ENCODE measurements around the gene MAFF.
"Not testable (repeated sequence)": the region's sequence is repeated elsewhere in the genome, so short reads cannot be mapped to it uniquely, and the experiment has no call there.

The MAFF gene

DNA sequence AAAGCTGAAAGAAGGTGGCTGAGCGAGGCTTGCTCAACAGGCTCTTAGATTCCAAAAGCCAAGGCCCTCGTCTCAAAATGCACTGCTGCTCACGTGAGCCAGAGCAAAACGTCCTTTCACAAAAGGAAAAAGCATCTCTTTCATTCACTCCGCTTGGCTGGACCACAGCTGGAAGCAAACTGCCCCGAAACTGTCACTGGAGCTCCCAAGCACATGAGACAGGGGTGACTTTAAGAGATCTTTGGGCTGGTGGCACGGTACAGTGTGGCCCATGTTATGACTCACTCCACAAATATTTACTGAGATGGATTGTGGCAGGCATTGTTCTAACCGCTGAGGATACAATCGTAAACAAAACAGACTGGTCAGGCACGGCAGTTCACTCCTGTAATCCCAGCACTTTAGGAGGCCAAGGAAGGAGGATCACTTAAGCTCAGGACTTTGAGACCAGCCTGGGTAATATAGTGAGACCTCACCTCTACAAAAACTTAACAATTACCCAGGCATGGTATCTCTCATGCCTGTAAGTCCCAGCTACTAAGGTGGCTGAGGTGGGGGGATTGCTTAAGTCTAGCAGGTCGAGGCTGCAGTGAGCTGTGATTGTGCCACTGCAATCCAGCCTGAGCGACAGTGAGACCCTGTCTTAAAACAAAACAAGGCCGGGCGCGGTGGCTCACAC, 23.7 kb upstream of the MAFF start:
- DNase-seq: no peak

DNA sequence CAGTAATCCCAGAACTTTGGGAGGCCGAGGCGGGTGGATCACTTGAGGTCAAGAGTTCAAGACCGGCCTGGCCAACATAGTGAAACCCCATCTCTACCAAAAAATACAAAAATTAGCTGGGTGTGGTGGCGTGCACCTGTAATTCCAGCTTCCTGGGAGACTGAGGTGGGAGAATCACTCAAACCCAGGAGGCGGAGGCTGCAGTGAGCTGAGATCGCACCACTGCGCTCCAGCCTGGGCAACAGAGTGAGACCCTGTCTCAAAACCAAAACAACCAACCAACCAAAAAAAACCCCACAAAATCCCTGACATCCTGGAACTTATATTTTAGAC, 23.2 kb upstream of the MAFF start:
- not testable (repeated sequence) for DNase-seq

DNA sequence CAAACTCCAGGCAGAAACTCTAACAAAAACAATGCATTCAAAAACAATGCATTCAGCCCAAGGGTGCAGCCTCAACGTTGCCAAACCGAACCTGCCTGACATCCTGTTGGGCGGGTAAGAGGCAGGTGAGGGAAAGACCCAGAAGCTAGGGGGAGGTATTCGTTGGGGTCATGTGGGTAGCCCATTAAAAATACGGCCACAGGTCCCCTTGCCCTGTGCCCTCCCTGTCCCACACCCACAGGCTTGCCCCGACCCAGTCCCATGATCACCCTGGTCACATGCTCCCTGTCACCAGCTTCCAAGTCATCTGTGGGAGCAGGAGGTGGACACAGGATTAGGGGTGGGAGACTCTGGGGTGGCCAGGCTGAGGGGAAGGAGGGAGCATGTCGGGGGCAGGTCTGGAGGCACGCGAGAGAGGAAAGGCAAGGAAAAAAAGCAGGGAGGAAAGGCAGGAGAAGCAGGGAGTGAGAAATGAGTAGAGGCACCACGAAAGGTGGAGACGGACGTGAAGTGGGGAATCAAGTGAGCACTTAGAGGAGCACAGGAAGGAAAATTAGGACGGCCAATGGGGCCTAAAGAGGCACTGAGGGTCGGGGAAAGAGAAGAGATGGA, 20.8 kb upstream of the MAFF start:
- no peak for DNase-seq

DNA sequence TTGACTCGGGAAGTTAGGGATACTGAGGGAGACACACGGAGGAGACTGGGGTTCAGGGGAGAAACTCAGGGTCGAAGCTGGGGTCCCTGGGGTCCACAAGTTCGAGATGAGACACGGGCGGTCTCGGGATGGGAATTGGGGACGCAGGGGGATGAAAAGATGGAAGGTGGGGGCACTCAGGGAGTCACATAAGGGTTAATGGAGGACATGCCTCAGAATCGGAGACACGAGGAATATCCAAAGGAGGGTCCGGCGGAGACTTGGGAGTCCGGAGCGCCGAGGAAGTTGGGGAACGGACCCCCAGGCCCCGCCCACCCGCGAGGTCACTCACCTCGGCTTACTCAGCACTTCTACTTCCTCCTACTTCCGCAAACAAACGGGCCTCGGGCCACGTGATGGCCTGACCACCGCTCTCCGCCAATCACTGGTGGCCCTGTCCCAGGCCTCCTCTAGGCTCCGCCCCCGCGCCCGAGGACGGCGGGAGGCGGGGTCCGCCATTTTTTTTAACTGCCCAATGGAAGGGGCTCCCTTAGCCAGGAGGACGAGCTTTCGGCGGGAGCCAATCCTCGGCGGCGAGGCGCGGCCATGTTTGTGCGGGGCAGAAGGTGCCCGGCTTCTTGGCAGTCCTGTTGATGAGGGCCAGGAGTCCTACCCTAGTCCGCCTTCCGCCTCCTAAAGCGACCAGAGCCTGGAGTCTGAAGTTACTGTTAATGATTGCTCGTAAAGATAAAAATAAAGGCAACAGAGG, 20.2 kb upstream of the MAFF start, which contains the start of gene PLA2G6:
TSS of gene PLA2G6 (minus strand) at position 378 of the 748 bp plus-strand sequence. CDS start 12,404 bp downstream, outside the sequence.
- DNase-seq: peak; percentile 92

DNA sequence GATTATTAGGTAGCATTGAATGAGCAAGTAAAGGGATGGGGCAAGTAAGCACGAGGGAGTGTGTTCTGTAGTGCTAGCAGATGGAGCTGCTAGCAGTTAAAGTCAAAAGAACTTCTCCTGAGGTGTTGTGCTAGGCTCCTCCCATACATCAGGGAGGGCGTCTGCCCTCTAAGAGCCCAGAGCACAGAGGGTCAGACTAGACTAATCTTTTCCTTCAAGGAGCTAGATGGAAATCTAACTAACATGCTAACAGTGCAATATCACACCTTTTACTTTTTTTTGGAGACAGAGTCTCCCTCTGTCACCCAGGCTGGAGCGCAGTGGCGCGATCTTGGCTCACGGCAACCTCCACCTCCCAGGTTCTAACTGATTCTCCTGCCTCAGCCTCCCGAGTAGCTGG, 17.0 kb upstream of the MAFF start:
- DNase-seq: no peak

DNA sequence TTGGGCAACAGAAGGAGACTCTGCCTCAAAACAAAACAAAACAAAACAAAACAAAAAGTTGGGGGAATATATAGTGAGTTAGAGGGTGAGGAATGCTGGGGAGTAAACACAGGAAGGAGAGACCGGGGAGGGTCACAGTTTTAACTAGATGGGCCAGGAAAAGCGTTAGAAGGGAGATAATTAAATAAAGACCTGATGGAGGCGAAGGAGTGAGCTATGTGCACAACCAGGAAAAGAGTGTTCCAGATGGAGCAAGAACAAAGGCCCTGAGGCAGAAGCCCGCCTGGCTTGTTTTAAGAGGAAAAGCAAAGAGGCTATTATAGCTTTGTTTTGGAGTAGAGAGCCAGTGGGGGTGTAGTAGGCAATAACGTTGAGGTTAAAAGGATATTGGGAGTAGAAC, 15.4 kb upstream of the MAFF start:
- DNase-seq: no peak

DNA sequence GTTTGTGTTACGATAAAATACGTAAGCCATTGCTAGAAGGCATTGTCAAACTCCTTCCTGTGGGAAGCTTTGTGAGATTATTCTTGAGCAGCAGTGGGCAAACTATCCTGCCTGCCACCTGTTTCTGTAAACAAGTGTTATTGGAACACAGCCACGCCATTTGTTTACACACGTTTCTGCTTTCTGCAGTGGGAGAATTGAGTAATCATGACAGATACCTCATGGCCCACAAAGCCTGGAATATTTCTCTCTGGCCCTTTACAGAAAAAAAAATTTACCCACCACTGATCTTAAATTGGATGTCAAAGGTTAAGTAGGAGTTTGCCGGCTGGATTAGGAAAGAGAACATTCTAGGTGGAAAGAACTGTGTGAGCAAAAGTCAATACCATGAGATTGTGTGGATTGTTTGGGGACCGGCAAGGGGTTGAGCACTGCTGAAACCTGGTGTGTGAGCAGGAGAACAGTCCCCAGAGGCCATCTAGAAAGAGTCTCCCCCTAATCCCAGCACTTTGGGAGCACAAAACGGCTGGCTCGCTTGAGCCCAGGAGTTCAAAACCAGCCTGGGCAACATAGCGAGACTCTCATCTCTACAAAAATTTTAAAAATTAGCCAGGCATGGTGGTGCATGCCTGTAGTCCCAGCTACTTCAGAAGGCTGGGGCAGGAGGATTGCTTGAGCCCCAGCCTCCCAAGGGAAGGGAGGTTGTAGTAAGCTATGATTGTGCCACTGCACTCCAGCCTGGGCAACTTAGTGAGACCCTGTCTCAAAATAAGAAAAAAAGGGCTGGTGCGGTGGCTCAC, 14.2 kb upstream of the MAFF start:
- DNase-seq: peak; percentile 47

DNA sequence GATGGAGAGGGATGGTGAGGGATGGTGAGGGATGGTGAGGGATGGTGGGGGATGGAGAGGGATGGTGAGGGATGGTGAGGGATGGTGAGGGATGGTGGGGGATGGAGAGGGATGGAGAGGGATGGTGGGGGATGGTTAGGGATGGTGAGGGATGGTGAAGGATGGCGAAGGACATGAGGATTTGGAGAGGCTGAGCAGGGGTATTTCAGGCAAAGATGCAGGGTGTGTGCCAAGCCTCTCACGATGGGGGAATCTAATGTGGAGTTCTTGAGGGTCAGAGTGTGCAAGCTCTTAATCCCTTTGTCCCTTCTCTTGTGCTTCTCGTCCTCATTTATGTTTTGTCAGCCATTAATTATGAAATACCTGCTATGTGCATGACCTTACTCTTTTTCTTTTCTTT, 12.7 kb upstream of the MAFF start:
- no peak for DNase-seq

DNA sequence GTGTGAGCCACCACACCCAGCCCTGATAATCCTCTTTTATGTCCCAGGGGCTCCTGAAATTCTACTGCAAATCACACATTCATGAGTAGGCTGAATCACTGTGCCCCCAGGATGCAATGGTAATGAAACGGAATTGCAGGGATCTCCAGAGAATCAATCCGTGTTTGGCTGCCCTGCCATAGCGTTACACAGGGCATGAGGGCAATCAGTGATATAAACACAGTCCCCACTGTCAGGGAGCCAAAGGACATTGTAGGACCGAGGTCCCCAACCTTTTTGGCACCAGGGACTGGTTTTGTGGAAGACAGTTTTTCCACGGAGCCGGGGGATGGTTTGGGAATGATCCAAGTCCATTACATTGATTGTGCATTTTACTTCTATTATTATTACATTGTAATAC, 11.2 kb upstream of the MAFF start:
- DNase-seq: no peak

DNA sequence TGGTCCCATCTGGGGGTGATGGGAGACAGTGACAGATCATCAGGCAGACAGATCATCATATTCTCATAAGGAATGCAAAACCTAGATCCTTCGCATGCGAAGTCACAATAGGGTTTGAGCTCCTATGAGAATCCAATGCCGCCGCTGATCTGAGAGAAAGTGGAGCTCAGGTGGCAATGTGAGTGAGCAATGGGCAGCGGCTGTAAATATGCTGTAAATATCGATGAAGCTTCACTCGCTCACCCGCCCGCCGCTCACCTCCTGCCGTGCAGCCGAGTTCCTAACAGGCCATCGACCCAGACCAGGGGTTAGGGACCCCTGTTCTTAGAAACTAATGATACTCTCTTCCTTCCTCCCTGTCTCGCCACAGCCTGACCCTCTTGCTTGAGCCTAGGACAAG, 10.7 kb upstream of the MAFF start:
- no peak for DNase-seq

DNA sequence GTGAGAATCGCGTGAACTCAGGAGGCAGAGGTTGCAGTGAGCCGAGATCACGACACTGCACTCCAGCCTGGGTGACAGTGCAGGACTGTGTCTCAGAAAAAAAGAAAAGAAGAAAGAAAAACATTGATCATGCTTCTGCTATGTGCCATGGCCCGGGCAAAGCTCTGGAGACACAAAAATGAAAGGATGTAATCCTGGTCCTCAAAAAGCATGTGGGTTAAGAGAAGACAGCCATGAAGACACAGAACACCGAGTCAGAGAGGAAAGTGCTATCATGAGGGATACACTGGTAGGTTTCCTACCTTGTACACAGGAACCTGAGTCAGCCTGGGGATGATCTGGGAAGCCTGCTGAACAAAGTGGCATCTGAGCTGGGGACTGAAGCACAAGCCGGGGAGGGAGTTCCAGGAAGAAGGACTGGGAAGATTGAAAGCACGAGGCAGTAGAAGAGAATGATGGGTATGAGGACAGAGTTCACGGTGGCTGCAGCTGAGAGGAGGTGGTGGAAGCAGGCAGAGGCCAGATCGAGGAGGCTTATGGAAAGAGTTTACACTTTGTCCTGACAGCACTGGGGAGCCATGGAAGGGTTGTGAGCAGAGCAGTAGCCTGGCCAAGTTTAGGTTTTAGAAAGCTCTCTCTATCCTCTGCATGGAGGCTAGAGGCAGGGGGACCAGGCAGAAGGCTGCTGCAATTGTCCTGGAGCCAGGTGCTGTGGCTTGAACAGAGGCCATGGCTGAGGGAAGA, 9.9 kb upstream of the MAFF start:
- DNase-seq: no peak

DNA sequence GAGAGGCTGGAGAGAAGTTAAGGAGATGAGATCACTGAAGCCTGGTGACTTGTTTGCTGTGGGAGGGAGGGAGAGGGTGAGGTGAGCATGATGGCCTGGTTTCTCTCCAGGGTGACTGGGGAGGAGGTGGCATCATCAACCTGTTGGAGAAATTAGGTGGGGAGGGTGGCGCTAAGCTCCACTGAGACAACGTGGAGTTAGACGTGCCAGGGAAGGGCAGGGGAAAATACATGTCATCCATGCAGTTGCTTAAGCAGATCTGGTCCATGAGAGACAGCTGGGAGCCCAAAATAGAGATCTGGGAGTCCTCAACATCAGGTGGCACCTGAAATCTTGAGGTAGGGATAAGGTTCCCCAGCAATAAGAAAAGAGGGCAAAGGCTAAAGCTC, 9.3 kb upstream of the MAFF start:
- DNase-seq: no peak

DNA sequence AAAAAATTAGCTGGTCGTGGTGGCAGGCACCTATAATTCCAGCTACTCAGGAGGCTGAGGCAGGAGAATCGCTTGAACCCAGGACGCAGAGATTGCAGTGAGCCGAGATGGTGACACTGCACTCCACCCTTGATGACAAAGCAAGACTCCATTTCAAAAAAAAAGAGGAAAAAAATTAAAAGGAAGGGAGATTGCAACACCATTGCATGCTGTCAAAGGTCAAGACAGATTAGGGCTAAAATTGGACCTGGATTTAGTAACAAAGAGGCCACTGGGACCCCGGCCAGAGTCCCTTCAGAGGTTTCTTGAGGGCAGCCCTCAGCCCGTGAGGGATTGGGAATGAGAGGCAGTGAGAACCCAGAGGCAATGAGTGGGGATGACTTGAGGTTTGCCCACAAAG, 8.2 kb upstream of the MAFF start:
- DNase-seq: no peak

DNA sequence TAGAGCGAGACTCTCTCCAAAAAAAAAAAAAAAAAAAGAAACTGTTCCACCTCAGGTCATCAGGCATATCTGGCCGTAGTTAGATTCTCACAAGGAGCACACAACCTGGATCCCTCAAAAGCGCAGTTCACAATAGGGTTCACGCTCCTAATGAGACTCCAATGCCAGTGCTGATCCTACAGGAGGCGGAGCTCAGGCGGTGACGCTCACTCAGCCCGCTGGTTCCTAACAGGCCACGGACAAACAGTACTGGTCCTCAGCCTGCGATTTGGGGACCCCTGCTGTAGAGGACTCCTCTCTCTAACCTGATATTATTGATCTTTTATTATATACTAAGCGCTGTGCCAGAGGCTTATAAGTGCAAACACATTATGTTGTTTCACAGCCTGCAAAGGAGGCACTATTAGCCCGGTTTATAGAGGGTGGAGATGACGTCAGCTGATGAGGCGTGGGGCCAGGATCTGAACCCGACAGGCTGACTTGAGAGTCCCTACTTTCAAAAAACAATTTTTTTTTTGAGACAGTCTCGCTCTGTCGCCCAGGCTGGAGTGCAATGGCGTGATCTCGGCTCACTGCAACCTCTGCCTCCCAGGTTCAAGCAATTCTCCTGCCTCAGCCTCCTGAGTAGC, 4.9 kb upstream of the MAFF start:
- no peak for DNase-seq

DNA sequence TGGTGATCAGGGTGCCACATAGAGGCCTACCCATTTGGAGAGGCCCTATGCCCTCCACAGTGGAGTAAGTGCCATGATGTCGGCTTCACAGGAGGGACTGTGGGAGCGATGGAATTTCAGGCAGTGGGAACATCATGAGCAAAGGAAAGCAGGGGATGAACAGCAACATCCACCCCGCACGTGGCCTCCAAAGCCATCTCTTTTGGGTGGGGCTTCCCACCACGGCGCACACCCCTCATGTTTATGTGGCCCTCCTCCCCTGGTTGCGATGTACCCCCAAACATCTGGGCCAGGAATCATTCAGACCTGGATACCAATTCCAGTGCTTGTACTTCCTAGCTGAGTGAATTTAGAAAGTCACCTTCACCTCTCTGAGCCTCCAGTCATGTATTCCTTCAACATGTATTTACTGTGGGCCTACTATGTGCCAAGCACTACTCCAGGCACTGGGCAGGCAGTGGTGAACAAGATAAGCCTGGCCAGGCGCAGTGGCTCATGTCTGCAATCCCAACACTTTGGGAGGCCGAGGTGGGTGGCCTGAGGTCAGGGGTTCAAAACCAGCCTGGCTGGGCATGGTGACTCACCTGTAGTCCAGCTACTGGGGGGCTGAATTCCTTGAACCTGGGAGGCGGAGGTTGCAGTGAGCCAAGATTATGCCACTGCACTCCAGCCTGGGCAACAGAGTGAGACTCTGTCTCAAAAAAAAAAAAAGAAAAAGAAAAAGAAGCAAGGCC, 1.8 kb upstream of the MAFF start:
- no peak for DNase-seq

DNA sequence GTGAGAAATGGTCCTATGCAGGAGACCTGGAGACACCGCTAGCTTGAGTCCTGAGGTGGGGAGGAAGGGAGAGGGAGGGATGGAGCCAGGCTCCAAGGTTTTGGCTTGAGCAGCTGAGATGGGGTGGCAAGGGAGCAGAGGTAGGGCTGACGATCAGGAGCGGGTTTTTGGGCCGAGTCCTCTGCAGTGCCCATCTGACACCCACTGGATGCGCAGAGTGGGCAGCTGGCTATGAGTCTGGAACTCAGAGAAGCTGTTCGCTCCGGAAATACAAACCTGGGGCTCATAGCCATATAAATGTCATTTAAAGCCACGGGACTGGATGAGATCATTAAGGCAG, 453 bp upstream of the MAFF start:
- no peak for DNase-seq

DNA sequence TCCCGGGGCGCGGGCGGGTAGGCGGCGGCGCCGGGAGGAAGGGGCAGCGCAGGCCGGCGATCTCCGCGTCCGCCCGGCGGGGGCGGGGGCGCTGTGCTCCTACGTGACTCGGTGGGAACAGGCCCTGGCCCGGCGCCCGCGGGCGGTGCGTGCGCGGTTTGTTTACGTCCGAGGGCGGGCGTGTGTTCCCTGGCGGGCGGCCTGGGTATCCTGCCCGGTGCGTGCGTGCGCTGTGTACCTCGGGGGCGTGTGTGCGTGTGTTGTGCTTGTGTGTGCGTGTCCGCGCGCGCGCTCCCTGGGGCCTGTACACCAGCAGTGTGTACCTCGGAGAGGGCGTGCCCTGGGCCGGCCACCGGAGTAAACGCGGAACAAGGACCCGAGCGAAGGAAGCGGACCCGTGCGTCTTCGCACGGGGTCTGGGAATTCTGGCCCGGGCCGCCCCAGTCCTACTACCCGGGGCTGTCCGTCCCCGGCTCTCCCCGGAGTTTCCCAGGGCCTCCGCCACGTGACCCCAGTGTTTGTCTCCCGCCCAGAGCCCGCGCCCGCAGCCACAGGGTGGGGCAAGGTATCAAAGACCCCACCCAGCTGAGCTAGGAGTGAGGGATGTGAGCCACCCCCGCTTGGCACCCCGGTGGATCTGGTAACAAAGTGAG, 769 bp downstream of the MAFF start:
- no peak for DNase-seq

DNA sequence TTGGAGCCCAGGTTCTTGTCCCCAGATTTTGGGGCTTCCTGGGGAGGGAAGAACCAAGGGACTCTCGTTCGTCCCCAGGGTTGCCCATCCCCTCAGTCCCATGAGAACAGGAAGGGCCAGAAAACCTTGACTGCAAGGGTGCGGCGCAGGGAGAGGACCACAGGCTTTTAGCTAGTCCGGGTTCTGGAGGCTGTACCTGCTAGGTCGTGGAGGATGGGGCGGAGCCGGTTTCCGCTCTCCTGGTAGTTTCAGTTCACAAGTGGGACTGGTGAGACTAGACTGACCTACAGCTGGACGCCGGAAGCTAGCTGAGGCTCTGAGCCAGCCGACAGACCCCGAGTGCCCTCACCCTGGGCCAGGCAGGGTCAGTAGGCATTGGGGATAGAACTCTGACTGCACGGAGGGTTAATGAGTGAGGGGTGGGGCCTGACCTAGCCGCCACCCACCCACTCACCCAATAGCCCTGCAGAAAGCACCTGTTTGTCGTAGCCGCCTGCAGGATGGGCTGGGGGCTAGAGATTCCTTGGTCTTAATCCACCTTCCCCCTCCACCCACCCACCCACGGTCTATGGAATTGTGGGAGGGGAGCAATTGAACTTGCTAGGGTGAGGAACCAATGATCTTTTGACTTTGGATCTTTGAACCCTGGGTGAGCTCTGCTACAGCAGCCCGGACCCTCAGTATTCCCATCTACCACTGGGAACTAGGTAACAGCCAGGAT, 1.5 kb downstream of the MAFF start:
- no peak for DNase-seq

DNA sequence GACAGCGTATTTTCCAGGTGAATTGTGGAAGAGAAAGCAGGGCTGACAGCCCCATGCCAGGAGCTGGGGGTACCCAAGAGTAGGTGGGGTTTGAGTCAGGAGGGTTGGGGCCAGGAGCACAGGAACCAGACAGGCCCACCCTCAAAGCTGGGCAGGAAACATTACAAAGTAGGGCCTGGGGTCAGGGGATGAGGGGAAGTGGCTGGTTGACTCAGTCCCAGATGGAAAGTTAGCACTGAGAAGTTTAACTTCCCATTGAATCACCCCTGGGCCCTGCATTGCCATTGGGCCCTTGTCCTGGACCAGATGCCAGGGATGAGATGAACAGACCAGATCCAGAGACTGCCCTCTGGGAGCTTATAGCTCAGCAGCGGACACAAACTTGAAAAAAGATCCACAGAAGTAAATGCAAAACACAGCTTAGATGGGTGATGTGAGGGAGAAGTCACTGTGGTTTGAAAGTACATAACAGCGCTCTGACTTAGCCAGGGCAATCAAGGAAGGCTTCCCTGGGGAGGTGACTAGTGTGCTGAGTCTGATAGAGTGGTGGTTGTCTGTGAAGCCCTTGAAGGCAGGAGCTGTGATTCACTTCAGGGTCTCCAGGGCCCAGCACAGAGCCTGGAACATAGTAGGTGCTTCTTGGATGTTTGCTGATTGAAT, 2.2 kb downstream of the MAFF start:
- DNase-seq: no peak

DNA sequence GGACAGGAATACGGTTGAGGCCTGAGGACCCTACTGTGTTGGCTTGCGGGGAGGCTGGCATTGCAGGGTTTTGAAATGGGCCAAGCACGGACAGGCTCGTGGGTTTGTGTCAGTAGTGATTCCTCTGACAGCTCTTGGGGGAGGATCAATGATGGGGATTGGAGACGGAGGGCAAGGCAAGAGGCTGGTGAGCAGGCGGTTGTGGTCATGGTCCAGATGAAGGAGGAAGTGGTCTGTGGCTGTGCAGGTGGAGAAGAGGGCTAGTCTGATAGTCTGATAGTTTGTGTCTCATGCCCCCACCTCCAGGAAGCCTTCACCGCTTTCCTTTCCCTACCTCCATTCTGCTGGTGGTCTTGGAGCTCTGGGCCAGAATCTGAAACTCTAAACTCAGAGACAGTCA, 3.0 kb downstream of the MAFF start:
- no peak for DNase-seq

Data from NCI-H774 (cell line).